Measurements from ENCODE around the gene CIAPIN1.

Gene CIAPIN1

DNA sequence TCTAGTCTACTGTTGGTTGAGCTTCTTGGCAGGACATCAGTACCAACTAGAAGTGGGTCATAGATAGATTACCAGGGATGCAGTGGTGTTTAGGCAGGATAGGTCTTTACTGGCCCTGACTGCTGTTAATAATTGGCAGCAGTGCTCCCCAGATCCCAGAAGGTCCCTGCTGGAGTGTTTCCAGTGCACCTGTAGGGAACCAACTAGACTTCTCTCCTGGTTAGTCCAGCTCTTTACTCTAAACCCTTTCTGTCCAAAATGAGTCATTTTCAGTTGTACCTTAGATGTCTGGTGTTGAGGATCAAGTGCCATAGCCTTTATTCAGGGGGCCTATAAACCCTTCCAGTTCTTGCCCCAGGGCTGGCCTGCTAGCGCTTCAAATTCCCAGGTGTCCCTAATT lies 24.0 kb upstream of the CIAPIN1 start:
- DNase-seq (ENCODE audit: low spot score), result no peak
- TF ChIP-seq, protein P1, sequence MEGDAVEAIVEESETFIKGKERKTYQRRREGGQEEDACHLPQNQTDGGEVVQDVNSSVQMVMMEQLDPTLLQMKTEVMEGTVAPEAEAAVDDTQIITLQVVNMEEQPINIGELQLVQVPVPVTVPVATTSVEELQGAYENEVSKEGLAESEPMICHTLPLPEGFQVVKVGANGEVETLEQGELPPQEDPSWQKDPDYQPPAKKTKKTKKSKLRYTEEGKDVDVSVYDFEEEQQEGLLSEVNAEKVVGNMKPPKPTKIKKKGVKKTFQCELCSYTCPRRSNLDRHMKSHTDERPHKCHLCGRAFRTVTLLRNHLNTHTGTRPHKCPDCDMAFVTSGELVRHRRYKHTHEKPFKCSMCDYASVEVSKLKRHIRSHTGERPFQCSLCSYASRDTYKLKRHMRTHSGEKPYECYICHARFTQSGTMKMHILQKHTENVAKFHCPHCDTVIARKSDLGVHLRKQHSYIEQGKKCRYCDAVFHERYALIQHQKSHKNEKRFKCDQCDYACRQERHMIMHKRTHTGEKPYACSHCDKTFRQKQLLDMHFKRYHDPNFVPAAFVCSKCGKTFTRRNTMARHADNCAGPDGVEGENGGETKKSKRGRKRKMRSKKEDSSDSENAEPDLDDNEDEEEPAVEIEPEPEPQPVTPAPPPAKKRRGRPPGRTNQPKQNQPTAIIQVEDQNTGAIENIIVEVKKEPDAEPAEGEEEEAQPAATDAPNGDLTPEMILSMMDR (IDR thresholded peaks at IDR 0.05; ENCODE audit: extremely low read depth, insufficient read depth, missing control alignments), result no peak
- in situ Hi-C loops (cut with MboI; ENCODE audit: low pct_unique_long_range_greater_than_20kb, low sequenced_read_pairs, unreplicated experiment), result no loop called here

DNA sequence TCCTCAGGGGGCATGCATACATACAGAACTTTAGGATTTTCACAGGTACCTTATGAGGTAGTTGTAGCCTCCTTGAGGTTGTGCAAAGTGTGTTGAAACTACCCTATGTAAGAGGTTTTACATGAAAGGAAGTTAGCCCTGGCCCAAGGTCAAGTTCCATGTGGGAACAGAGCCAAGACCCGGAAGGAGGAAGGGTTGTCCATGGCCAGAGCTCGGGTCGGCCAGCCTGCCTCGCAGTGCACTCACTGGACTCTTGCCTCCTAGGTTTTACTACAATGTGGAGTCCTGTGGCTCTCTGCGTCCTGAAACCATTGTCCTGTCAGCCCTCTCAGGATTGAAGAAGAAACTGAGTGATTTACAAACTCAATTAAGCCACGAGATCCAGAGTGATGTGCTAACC lies 23.5 kb upstream of the CIAPIN1 start:
- TF ChIP-seq, protein P1 (IDR thresholded peaks at IDR 0.05; ENCODE audit: extremely low read depth, insufficient read depth, missing control alignments), result no peak
- in situ Hi-C loops (cut with MboI; ENCODE audit: low pct_unique_long_range_greater_than_20kb, low sequenced_read_pairs, unreplicated experiment), result no loop called here
- DNase-seq (ENCODE audit: low spot score), result no peak

DNA sequence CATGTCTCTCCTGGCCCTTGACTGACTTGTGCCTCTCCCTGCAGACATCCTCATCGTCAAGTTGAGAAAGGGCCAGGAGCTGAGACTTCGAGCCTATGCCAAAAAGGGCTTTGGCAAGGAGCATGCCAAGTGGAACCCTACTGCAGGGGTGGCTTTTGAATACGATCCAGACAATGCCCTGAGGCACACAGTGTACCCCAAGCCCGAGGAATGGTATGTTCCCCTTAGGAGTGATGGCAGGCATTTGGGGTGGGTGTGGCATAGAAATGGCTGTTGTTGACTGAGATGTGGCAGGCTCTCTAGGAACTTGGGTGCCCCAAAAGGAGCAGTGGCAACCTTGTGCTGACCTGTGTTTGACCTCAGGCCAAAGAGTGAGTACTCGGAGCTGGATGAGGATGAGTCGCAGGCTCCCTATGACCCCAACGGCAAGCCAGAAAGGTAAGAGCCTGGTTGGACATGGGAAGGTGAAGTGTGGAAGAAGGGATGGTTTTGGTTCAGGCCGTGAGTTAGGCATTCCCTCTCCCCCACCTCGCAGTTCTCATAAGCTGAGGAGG lies 22.8 kb upstream of the CIAPIN1 start:
- in situ Hi-C loops (cut with MboI; ENCODE audit: low pct_unique_long_range_greater_than_20kb, low sequenced_read_pairs, unreplicated experiment), result no loop called here
- no peak for DNase-seq (ENCODE audit: low spot score)

DNA sequence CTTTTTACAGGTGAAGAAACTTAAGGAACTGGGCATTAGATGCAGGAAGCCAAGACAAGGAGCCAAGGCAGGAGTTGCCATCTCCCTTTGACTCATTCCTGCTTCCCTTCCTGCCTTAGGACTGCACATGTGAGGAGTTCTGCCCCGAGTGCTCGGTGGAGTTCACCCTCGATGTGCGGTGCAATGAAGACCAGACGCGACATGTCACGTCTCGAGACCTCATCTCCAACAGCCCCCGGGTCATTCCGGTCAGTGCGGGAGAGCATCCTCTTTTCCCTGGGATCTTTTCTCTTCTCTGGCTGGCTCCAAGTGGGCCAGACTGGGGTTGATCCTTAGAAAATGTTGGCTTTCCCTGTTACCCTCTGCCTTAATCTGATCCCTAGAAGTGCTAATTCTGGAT lies 21.9 kb upstream of the CIAPIN1 start:
- in situ Hi-C loops (cut with MboI; ENCODE audit: low pct_unique_long_range_greater_than_20kb, low sequenced_read_pairs, unreplicated experiment), result no loop called here
- no peak for DNase-seq (ENCODE audit: low spot score)
- TF ChIP-seq, protein P1 (IDR thresholded peaks at IDR 0.05; ENCODE audit: extremely low read depth, insufficient read depth, missing control alignments), result no peak

More for the DNA sequence above, 22.8 kb upstream of the CIAPIN1 start:
- TF ChIP-seq, protein P1 (IDR thresholded peaks at IDR 0.05; ENCODE audit: extremely low read depth, insufficient read depth, missing control alignments), result no peak

DNA sequence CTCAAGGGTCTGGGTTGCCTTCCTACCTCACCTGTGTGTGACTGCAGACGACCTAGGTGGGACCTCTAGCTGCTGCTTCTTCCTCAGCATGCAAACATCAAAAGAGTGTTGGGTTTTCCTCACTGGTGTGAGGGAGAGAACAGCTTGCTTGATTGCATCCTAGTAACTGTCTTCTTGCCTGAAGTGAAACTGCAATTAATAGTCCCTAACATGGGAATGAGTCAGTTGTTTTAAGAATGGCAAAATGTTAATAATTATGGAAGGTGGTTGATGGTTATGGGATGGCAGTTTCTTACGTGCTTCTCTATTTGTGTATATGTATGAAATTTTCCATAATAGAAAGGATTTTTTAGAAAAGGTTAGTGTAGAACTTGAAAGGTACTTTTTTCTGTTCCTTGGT lies 21.2 kb upstream of the CIAPIN1 start:
- in situ Hi-C loops (cut with MboI; ENCODE audit: low pct_unique_long_range_greater_than_20kb, low sequenced_read_pairs, unreplicated experiment), result no loop called here
- TF ChIP-seq, protein P1 (IDR thresholded peaks at IDR 0.05; ENCODE audit: extremely low read depth, insufficient read depth, missing control alignments), result no peak
- no peak for DNase-seq (ENCODE audit: low spot score)

DNA sequence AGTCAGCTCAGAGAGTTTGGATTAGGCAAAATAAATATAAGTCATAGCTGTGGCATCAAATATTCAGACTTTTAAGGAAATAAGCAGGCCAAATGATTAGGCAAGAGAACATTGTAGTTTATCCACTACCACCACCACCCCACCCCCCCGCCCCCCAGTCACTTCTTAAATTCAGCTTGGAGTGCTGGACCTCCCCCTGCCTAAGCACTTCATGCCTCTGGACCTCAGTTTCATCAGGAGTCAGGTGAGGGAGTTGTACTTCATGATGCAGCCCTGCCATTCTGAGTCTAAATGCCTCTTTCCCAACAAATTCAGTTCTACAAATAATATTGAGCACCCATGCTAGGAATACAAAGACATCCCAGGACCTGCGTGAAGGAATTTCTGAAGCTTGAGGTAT lies 17.3 kb upstream of the CIAPIN1 start:
- in situ Hi-C loops (cut with MboI; ENCODE audit: low pct_unique_long_range_greater_than_20kb, low sequenced_read_pairs, unreplicated experiment), result no loop called here

More for the DNA sequence above, 17.3 kb upstream of the CIAPIN1 start:
- TF ChIP-seq, protein P1 (IDR thresholded peaks at IDR 0.05; ENCODE audit: extremely low read depth, insufficient read depth, missing control alignments), result no peak
- no peak for DNase-seq (ENCODE audit: low spot score)

All from GM13977 (cell line).